Prostate gland (tissue), 2 donors: ENCODE results near the gene PARVB.

Experiments used
- CTCF ChIP-seq, 4 experiments: fragments of 200-600 bp in 2 of 4; fragments of 450-650 bp in 2 of 4; sonication (generic) in 2 of 4; IDR thresholded peaks; 1 replicate in 3 of 4; 2 replicates in 1 of 4; pipeline ENCODE4 v1.5.1; 2016 to 2019; ENCODE audit warnings: antibody characterized with exemption in 4 of 4, mild to moderate bottlenecking in 2 of 4, moderate library complexity in 2 of 4
- POLR2A ChIP-seq: fragments of 450-650 bp; IDR thresholded peaks from one replicate; pipeline ENCODE4 v1.6.1; 2016; ENCODE audit warnings: antibody characterized with exemption, mild to moderate bottlenecking

- TF ChIP-seq CTCF (IDR thresholded peaks at IDR 0.05) (no peak), POLR2A (no peak)
These were observed 35.8 kb upstream of the PARVB start for GRCh38 chr22:43988116-43988820.
